Cerebellar cortex (tissue), 1 donor: ENCODE data around the gene KRTAP9-3.
"Not testable (repeated sequence)": the region's sequence is repeated elsewhere in the genome, so short reads cannot be mapped to it uniquely, and the experiment has no call there.

Source experiments
- DNase-seq: peaks from one replicate; pipeline ENCODE4 v3.0.0-alpha.2; 2015; ENCODE audit warnings: low spot score

Gene KRTAP9-3, protein sequence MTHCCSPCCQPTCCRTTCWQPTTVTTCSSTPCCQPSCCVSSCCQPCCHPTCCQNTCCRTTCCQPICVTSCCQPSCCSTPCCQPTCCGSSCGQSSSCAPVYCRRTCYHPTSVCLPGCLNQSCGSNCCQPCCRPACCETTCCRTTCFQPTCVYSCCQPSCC

DNA sequence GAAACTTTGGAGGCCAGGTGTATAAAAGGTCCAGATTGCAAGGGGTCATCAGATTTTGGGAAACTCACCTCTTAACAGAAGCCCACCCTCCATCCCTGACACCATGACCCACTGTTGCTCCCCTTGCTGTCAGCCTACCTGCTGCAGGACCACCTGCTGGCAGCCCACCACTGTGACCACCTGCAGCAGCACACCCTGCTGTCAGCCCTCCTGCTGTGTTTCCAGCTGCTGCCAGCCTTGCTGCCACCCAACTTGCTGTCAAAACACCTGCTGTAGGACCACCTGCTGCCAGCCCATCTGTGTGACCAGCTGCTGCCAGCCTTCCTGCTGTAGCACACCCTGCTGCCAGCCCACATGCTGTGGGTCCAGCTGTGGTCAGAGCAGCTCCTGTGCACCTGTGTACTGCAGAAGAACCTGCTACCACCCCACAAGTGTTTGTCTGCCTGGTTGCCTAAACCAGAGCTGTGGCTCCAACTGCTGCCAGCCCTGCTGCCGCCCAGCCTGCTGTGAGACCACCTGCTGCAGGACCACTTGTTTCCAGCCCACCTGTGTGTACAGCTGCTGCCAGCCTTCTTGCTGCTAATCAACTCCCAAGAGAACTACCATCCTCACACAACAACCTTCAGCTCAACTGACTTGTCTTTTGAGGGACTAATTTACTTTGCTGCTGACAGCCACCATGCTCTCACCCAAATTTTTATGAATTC is at the start of gene KRTAP9-3:
Gene KRTAP9-3 (plus strand): TSS at position 51 of the 707 bp plus-strand sequence. CDS start 53 bp downstream, at position 104.
- DNase-seq = not testable (repeated sequence)

DNA sequence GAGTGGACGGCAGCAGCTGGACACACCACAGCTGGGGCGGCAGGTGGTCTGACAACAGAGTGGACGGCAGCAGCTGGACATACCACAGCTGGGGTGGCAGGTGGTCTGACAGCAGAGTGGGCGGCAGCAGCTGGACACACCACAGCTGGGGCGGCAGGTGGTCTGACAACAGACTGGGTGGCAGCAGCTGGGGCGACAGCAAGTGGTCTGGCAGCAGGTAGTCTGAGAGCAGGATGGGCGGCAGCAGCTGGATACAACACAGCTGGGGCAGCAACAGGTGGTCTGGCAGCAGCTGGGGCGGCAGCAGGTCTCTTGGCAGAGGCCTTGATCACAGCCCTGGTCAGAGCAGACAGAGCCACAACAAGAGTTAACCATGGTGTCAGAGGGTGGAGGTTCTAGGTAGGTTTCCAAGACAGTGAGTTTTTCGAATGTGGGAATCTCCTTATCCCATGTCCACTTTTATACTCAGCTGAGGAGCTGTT is 47.7 kb upstream of the KRTAP9-3 start, which contains the start of gene KRTAP4-1:
Gene KRTAP4-1 (minus strand): TSS at position 432 of the 482 bp plus-strand sequence. CDS start 57 bp downstream, at position 375.
- no peak for DNase-seq

- DNase-seq = no peak
These were observed 47.2 kb upstream of the KRTAP9-3 start for GRCh38 chr17:41185001-41185400.

- DNase-seq = no peak
These were observed 45.4 kb upstream of the KRTAP9-3 start for GRCh38 chr17:41186872-41187271.

DNA sequence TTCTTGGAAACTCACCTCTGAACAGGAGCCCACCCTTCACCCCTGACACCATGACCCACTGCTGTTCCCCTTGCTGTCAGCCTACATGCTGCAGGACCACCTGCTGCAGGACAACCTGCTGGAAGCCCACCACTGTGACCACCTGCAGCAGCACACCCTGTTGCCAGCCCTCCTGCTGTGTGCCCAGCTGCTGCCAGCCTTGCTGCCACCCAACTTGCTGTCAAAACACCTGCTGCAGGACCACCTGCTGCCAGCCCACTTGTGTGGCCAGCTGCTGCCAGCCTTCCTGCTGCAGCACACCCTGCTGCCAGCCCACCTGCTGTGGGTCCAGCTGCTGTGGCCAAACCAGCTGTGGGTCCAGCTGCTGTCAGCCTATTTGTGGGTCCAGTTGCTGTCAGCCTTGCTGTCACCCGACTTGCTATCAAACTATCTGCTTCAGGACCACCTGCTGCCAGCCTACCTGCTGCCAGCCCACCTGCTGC is 42.4 kb upstream of the KRTAP9-3 start, which contains the start of gene KRTAP9-1:
Gene KRTAP9-1 (plus strand): TSS at position 51 of the 482 bp plus-strand sequence. CDS start 0 bp downstream, at position 51.
- not testable (repeated sequence) for DNase-seq

DNA sequence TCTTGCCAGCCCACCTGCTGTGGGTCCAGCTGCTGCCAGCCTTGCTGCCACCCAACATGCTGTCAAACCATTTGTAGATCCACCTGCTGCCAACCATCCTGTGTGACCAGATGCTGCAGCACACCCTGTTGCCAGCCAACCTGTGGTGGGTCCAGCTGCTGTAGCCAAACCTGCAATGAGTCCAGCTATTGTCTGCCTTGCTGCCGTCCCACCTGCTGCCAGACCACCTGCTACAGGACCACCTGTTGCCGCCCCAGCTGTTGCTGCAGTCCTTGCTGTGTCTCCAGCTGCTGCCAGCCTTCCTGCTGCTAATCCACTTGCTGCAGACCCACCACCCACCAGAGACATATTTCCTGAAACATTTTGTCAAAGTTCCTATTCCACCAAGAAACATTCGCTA is 41.9 kb upstream of the KRTAP9-3 start:
- DNase-seq = no peak

GRCh38 chr17:41196068-41196467 is 36.2 kb upstream of the KRTAP9-3 start:
- DNase-seq = no peak

GRCh38 chr17:41199421-41200078 is 32.7 kb upstream of the KRTAP9-3 start:
- no peak for DNase-seq

DNA sequence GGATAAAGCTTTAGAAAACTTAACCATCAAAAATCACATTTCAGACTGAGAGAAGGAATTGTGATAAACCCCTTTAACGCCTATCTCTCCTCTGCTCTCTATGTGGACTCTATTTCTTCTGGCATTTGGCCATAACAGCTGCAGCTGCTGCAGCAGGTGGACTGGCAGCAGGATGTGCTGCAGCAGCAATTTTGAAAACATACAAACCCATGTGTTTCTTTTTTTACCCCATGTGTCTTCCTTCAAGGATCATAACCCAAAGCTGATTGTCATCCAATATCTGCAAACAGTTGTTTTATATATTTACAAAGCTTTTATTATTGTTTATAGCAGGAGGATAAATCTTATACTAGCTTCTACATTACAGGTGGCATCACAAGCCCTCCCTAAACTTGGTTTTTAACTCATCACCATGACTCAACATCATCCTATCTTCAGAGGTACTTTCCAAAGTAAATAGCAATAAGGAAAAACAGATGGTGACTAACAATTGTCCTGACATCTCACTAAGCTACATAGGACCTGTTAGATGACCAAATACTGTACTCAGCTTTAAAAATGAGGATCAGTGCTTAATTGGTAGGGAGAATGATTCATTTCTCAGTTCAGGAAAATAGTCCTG is 20.3 kb upstream of the KRTAP9-3 start:
- no peak for DNase-seq

GRCh38 chr17:41212524-41213169 is 19.6 kb upstream of the KRTAP9-3 start:
- DNase-seq = no peak

GRCh38 chr17:41215681-41216080 is 16.6 kb upstream of the KRTAP9-3 start:
- DNase-seq = no peak

DNA sequence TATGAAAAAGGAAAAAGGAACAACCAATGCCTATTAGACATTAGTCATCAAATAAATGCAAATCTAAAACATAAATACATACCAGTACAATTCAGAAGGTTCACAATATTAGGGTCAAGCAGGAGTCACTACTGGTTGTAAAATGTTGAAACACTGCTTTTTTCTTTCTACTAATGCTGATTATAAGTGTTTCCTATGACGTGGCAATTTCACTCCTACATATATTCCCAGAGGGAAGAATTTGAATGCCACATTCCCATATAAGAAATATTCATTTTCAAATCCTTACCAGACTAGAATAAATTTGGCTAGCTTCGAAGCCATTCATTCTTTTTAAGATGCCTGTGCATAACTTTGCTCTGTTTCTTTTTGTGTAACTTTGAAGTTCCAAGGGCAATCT is 8.4 kb upstream of the KRTAP9-3 start:
- no peak for DNase-seq

- no peak for DNase-seq
These were observed 6.2 kb upstream of the KRTAP9-3 start for GRCh38 chr17:41226051-41226450.

DNA sequence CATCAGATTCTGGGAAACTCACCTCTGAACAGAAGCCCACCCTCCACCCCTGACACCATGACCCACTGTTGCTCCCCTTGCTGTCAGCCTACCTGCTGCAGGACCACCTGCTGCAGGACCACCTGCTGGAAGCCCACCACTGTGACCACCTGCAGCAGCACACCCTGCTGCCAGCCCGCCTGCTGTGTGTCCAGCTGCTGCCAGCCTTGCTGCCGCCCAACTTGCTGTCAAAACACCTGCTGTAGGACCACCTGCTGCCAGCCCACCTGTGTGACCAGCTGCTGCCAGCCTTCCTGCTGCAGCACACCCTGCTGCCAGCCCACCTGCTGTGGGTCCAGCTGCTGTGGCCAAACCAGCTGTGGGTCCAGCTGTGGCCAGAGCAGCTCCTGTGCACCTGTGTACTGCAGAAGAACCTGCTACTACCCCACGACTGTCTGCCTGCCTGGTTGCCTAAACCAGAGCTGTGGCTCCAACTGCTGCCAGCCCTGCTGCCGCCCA is 5.6 kb upstream of the KRTAP9-3 start, which contains the start of gene KRTAP9-2:
Gene KRTAP9-2 (plus strand): TSS at position 51 of the 498 bp plus-strand sequence. CDS start 7 bp downstream, at position 58.
- not testable (repeated sequence) for DNase-seq

- no peak for DNase-seq
These were observed 2.2 kb upstream of the KRTAP9-3 start for GRCh38 chr17:41230094-41230493.

DNA sequence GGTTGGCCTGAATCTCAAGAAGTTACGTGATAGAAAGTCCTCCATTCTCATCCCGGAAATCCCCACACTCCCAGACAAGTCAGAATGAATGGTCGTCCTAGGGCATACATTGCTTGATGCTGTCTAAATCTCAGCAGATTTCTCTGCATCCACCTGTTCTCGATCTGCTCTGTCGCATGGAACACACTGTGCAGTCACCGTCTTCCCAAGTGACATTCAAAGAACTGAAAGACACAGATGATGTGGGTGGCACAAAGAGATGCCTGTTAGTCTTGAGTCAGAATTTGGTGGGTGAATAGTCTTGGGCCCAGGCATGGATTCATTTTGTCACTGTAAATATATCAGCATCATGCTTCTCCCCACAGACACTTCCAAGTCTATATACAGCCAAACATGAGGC is 518 bp upstream of the KRTAP9-3 start:
- DNase-seq = no peak

DNA sequence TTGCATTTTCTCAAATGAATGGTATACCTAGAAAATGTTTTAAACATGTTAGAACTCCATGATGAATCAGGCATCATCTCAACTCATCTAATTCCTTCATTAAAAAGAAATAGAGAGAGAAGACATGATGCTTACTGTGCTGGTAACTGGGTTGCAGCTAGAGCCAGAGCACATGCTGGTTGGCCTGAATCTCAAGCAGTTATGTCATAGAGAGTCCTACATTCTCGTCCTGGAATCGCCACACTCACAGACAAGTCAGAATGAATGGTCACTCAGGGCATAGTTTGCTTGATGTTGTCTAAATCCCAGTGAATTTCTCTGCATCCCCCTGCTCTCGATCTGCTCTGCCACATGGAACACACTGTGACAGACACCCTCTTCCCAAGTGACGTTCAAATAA is 4.9 kb downstream of the KRTAP9-3 start:
- DNase-seq = peak; percentile 55

- DNase-seq = not testable (repeated sequence)
These were observed 5.7 kb downstream of the KRTAP9-3 start, which contains the start of gene KRTAP9-8 for GRCh38 chr17:41237949-41238437. KRTAP9-8 (plus strand) TSS chr17:41237999; CDS start chr17:41238052, 53 bp downstream.

GRCh38 chr17:41246995-41247787 is 14.9 kb downstream of the KRTAP9-3 start:
- DNase-seq = not testable (repeated sequence)

- DNase-seq = not testable (repeated sequence)
These were observed 17.5 kb downstream of the KRTAP9-3 start, which contains the start of gene KRTAP9-4 for GRCh38 chr17:41249637-41250240. KRTAP9-4 (plus strand) TSS chr17:41249687; CDS start chr17:41249721, 34 bp downstream.
